ENCODE data around the gene NFATC3.

NFATC3 gene

DNA sequence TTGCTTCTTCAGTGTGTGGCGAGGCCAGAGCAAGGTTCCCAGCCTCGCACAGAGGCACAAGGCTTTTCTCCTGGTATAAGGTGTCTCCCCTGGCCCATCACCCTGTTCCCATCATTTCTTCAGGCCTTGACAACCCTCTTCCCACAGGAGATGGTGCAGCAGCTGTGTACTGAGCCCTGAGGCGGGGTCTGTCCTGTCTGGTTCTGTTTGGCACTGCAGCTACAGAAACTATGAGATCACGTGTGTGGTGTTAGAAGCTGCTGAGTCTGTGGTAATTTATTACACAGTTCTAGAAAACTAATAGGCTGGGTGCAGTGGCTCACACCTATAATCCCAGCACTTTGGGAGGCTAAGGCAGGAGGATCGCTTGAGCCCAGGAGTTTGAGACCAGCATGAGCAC, 167.2 kb downstream of the NFATC3 start:
- DNase-seq = no peak

DNA sequence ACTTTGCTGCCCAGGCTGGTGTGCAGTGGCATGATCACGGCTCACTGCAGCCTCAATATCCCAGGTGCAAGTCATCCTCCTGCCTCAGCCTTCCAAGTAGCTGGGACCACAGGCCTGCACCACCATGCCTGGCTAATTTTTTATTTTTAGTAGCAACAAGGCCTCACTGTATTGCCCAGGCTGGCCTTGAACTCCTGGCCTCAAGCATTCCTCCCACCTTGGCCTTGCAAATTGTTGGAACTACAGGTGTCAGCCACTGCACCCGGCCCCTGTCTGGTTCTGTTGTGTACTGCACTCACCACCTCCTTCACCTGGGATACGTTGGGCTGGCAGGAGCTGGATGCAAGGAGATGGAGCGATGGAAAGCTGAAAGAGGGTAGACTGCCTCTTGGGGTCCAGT, 168.6 kb downstream of the NFATC3 start:
- no peak for DNase-seq

GRCh38 chr16:68255712-68256111, 170.5 kb downstream of the NFATC3 start:
- DNase-seq = no peak

DNA sequence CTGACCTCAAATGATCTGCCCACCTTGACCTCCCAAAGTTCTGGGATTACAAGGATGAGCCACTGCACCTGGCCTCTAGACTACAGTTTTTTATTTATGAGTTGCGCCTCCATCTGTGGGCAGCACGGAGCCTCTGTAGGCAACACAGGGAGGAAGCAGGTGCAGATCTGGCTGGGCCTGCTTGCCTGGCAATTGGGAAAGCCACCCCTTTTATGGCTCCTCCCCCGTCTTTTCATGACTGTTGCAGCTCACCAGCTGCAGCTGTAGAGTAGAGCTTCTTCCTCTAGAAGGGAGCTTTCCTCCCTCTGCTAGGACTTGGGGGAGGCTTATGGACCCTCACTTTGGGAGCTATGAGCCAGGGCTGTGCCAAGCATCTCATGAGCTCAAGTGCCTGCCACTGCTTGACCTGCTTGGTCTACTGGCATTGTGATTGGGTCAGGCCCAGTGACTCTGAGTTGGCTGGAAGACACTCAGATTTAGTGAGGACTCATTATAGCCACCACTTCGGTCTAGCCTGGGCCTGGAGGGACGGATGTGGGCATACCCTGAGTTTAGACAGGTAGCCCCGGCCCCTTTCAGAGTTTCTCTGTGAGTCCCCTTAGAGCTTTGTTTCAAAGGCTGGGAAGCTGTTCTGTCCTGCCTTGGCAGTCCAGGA, 172.2 kb downstream of the NFATC3 start:
- DNase-seq = peak in 1 of 2 experiments; percentile 39

- no peak for DNase-seq
Measured at GRCh38 chr16:68257906-68258800, 173.0 kb downstream of the NFATC3 start.

- no peak for DNase-seq
Measured at GRCh38 chr16:68259007-68259825, 174.0 kb downstream of the NFATC3 start.

GRCh38 chr16:68263559-68264127, 178.5 kb downstream of the NFATC3 start:
- DNase-seq = no peak

GRCh38 chr16:68264128-68265077, 179.2 kb downstream of the NFATC3 start, which contains the start of gene SLC7A6:
Gene SLC7A6 (plus strand): TSS chr16:68264526. CDS start chr16:68274727, 10,201 bp downstream.
- DNase-seq = peak in 1 of 2 experiments; percentile 65

- peak in 1 of 2 experiments; percentile 26 for DNase-seq
Measured at GRCh38 chr16:68265078-68265920, 180.1 kb downstream of the NFATC3 start.

DNA sequence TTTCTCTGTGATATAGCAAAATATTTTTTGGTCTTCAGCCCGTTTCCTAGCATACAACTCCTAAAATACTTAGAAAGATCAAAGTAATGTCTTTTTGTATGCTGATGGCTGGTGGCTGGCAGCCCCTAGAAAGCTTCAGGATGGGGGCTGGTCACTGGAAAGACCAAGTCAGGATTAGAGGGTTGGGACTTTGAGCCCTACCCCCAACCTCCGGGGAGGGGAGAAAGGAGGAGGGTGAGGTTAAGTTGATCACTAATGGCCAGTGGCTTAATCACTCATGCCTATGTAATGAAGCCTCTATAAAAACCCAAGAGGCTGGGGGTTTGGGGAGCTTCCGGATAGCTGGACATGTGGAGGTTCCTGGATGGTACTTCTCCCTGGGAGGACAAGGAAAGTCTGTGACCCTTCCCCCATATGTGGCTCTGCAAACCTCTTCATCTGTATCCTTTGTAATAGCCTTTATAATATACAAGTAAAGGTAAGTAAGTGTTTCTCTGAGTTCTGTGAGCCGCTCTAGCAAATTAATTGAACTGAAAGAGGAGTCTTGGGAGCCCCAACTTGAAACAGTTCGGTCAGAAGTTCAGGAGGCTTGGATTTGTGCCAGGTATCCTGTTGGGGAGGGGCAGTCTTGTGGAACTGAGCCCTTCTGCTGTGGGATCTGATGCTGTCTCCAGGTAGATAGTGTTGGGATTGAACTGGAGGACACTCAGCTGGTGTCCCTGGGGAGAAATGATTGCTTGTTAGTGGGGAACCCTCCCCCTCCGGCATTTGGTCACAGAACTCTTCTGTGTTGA, 182.6 kb downstream of the NFATC3 start:
- no peak for DNase-seq

GRCh38 chr16:68269793-68270192, 184.6 kb downstream of the NFATC3 start:
- no peak for DNase-seq

- no peak for DNase-seq
Measured at GRCh38 chr16:68270353-68270752, 185.2 kb downstream of the NFATC3 start.

DNA sequence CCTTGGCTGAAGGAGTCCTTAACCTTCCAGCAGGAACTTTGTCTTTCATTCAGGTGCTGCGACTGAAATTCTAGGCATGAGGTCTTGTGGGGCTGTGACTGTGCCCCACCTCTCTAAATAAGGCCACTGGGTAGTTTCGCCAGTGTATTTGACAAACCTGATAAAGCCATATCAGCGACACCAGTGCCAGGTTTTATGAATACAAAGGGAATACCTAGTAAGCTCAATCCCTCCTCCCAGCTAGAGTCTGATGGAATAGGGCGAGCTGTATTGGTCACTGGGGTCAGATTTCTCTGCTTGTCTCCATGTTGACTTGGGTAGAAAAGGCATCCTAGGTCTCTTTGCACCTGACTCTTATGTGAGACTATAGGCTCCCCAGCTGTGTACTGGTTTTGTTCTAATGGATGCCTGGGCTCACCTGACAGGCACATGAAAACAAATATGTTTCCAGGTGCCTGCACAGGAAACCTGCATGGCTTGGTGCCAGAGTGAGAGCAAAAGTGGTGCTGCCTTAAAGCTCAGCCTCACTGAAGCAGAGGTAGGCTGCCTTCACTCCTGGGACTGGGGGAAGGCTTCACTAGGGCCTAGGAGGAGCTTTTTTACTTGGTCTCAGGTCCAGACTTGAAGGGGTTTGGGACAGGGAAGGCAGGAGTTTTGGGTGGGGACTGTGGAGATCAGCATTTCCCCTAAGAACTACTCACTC, 187.5 kb downstream of the NFATC3 start:
- DNase-seq = no peak

DNA sequence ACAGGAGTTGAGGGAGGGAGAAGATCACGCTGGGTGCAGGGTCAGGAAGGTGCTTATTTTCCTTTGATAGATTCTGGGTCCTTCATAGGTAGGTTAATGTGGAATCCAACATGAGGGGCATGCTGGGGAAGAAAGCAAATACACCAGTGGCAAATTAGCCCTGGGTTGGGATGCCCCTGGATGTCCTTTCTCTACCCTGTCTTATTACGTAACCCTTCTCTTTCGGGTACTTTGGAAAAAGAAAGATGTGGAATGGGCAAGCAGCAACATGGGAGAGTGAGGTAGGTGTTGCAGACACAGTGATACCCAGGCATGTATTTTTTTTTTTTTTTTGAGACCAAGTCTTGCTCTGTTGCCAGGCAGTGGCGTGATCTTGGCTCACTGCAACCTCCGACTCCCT, 188.3 kb downstream of the NFATC3 start:
- no peak for DNase-seq

GRCh38 chr16:68273896-68274295, 188.7 kb downstream of the NFATC3 start:
- no peak for DNase-seq

GRCh38 chr16:68274441-68274840, 189.3 kb downstream of the NFATC3 start:
- no peak for DNase-seq

- peak; percentile 32 to 42 for DNase-seq
Measured at GRCh38 chr16:68275611-68276191, 190.5 kb downstream of the NFATC3 start.

GRCh38 chr16:68276223-68276622, 191.1 kb downstream of the NFATC3 start:
- no peak for DNase-seq

Measured in NCI-H526 (cell line).